ENCODE results near the gene TRIM65.

TRIM65 gene

GRCh38 chr17:75909812-75910274, 13.1 kb upstream of the TRIM65 start:
- no peaks in the 10 kb centered on the region for H3K9me3 ChIP-seq
- no peaks in the 10 kb centered on the region for H3K27me3 ChIP-seq
- TF ChIP-seq CTCF (IDR thresholded peaks at IDR 0.05): no peak
- H3K27ac ChIP-seq: no peak overlapping the region
- no peaks in the 10 kb centered on the region for H3K36me3 ChIP-seq
- H3K4me3 ChIP-seq (ENCODE audit: low read depth in 1 of 2, low read length in 1 of 2): no peak overlapping the region
- H3K4me1 ChIP-seq (ENCODE audit: control insufficient read depth in 1 of 2, insufficient read depth in 1 of 2, low read depth in 1 of 2, low read length in 1 of 2): peaks cover 12 to 15% of the 10 kb centered on the region in 2 experiments

- Histone ChIP-seq H3K36me3 (no peaks in the 10 kb centered on the region), H3K4me1 (ENCODE audit: control insufficient read depth in 1 of 2, insufficient read depth in 1 of 2, low read depth in 1 of 2, low read length in 1 of 2) (peaks cover 15 to 20% of the 10 kb centered on the region in 2 experiments), H3K27ac (no peak overlapping the region), H3K27me3 (no peaks in the 10 kb centered on the region), H3K4me3 (ENCODE audit: low read depth in 1 of 2, low read length in 1 of 2) (no peak overlapping the region), H3K9me3 (no peaks in the 10 kb centered on the region)
- no peak for TF ChIP-seq CTCF (IDR thresholded peaks at IDR 0.05)
Measured at GRCh38 chr17:75909051-75909811, 12.5 kb upstream of the TRIM65 start.

DNA sequence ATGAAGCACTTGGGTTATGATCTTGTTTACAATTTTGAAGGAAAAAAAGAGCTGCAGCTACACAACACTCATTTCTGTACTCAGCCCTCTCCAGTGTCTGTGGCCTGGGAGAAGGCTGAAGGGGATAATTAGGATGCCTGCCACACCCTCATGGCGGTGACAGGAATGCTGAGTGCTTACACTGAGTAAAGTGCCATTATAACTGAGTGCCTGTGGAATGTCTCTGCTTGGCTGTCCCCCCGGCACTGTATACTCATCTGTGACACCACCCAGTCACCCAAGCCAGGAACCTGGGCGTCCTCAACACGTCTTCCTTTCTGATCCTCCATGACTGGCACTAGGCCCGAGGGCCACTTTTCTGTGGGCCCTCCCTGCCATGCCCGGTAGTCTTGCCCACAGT, 11.4 kb upstream of the TRIM65 start:
- Histone ChIP-seq H3K9me3 (no peaks in the 10 kb centered on the region), H3K27me3 (no peaks in the 10 kb centered on the region), H3K36me3 (no peaks in the 10 kb centered on the region), H3K27ac (no peak overlapping the region), H3K4me1 (ENCODE audit: control insufficient read depth in 1 of 2, insufficient read depth in 1 of 2, low read depth in 1 of 2, low read length in 1 of 2) (peaks cover 19 to 24% of the 10 kb centered on the region in 2 experiments), H3K4me3 (ENCODE audit: low read depth in 1 of 2, low read length in 1 of 2) (no peak overlapping the region)
- no peak for TF ChIP-seq CTCF (IDR thresholded peaks at IDR 0.05)

DNA sequence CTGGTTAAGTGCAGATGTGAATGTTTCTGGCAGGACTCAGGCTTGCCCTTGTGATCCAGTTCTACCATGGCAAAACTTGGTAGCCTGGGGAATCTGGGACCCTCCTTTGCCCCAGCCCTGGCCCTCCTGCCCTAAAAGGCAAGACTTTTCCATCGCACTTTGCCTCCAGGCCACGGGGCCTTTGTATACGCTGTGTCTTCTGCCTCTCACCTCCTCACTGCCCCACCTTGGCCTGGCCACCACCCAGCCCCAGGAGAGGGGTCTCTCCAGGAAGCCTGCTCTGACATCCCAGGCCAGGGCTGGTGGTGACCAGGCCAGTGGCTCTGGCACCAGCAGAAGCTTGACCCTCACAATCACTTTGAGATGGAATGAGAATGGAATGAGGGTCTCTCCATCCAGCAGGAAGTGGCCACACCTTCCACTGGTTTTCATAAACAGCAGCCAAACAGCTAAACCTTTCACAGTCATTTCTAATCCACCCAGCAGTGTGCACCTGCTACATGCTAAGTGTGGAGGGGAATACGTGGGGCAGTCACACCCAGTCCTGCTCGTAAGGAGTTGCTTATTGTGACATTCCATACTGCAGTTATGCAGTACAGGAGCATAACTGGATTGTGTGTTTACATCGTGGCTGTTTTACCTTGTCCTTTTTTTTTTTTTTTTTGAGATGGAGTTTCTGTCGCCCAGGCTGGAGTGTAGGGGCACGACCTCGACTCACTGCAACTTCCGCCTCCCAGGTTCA, 9.6 kb upstream of the TRIM65 start:
- Histone ChIP-seq H3K4me3 (ENCODE audit: low read depth in 1 of 2, low read length in 1 of 2) (no peak overlapping the region), H3K4me1 (ENCODE audit: control insufficient read depth in 1 of 2, insufficient read depth in 1 of 2, low read depth in 1 of 2, low read length in 1 of 2) (peaks cover 19 to 24% of the 10 kb centered on the region in 2 experiments), H3K9me3 (no peaks in the 10 kb centered on the region), H3K27me3 (no peaks in the 10 kb centered on the region), H3K27ac (peak overlapping the region; percentile 47), H3K36me3 (peaks cover 6% of the 10 kb centered on the region)
- no peak for TF ChIP-seq CTCF (IDR thresholded peaks at IDR 0.05)

DNA sequence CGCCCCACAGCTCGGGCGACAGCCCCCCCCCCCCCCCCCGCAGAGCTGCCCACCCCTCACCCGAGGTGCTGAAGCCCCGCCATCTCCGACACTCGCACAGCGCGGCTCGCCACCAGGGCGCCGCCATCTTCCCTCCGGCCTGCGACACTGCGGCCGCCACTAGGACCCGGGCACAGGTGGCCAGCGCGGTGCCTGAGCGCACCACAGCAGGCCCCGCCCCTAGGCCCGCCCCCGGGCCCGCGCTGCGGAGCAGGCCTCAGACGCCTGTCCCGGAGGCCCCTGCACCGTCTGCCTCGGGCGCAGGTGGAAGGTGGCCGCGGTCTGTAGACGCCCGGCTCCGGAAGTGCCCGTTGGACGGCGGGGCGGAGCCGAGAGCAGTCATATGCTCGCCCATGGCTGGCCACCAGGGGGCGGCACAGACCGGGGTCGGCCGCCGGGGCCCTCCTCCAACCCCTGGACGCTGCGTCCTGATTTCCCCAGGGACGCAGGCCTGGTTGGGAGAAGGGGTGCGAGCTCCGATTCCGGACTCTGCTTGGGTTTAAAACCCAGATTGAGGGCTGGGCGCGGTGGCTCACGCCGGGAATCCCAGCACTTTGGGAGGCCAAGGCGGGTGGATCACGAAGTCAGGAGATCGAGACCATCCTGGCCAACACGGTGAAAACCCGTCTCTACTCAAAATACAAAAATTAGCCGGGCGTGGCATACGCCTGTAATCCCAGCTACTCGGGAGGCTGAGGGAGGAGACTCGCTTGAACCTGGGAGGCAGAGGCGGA, 8.2 kb upstream of the TRIM65 start, which contains the start of gene MRPL38:
MRPL38 (minus strand) TSS at position 136 of the 773 bp plus-strand sequence; CDS start at position 127, 9 bp downstream.
- TF ChIP-seq CTCF (IDR thresholded peaks at IDR 0.05): peak; percentile 100

More for the DNA sequence above, 8.2 kb upstream of the TRIM65 start, which contains the start of gene MRPL38:
- H3K27ac ChIP-seq: peak within 1 kb of the TSS; percentile 95
- peaks cover 16% of the 10 kb centered on the region for H3K36me3 ChIP-seq
- no peaks in the 10 kb centered on the region for H3K9me3 ChIP-seq
- H3K4me1 ChIP-seq (ENCODE audit: control insufficient read depth in 1 of 2, insufficient read depth in 1 of 2, low read depth in 1 of 2, low read length in 1 of 2): peaks cover 19 to 24% of the 10 kb centered on the region in 2 experiments
- peak within 1 kb of the TSS; percentile 71 to 86 for H3K4me3 ChIP-seq (ENCODE audit: low read depth in 1 of 2, low read length in 1 of 2)
- H3K27me3 ChIP-seq: no peaks in the 10 kb centered on the region

All from neutrophil (primary cell).